Aorta (tissue), 5 donors: ENCODE results near the gene MAP2K4. TPM values are rescaled to one million over a fixed set of nuclear protein-coding genes. Genes with fewer than 3 reads are reported as not detected.

Experiments used
- ATAC-seq: fragments of 200-7000 bp; cut with Tn5 transposase; one replicate; pipeline ENCODE4 v1.9.1; 2022; ENCODE audit warnings: moderate library complexity; ENCODE audit not compliant: low FRiP score
- DNase-seq, 2 donors: peaks; one replicate each; pipeline ENCODE4 v3.0.0-alpha.2; 2020
- H3K27ac ChIP-seq, 2 donors: one replicate each; pipeline ENCODE4 v1.5.1; 2013; ENCODE audit warnings: low read length in 2 of 2, mild to moderate bottlenecking in 2 of 2, moderate library complexity in 2 of 2, control low read depth in 1 of 2, inconsistent platforms in 1 of 2, low read depth in 1 of 2
- H3K27me3 ChIP-seq, 2 donors: one replicate each; pipeline ENCODE4 v1.6.1; 2013; ENCODE audit warnings: control low read depth in 1 of 2, low read length in 1 of 2, mild to moderate bottlenecking in 1 of 2, moderate library complexity in 1 of 2; ENCODE audit not compliant: insufficient read depth in 2 of 2, control insufficient read depth in 1 of 2
- H3K36me3 ChIP-seq, 2 donors: one replicate each; pipeline ENCODE4 v1.6.1; 2013; ENCODE audit warnings: control low read depth in 1 of 2, low read length in 1 of 2, mild to moderate bottlenecking in 1 of 2; ENCODE audit not compliant: insufficient read depth in 2 of 2, control insufficient read depth in 1 of 2
- H3K4me1 ChIP-seq, 2 donors: one replicate each; pipeline ENCODE4 v1.6.1; 2013; ENCODE audit warnings: low read length in 2 of 2, control low read depth in 1 of 2, mild to moderate bottlenecking in 1 of 2, moderate library complexity in 1 of 2; ENCODE audit not compliant: insufficient read depth in 2 of 2, control insufficient read depth in 1 of 2
- H3K4me3 ChIP-seq, 2 donors: one replicate each; pipeline ENCODE4 v1.5.1; 2013; ENCODE audit warnings: low read length in 2 of 2, control low read depth in 1 of 2, mild to moderate bottlenecking in 1 of 2
- H3K9me3 ChIP-seq: one replicate; pipeline ENCODE4 v1.6.1; 2013; ENCODE audit warnings: mild to moderate bottlenecking, low read length; ENCODE audit not compliant: control insufficient read depth
- WGBS, 2 donors: extraction: QIAGEN DNeasy Blood & Tissue Kit; methylation state at CpG; one replicate each; pipeline ENCODE4 v1.1.7; 2013; 5-methylcytosine and 5-hydroxymethylcytosine counted together
- intact Hi-C, 2 donors: fragments of 100-400 bp; cut with DNase I; formaldehyde crosslinking; loops; one replicate each; pipeline versions ENCODE4 v1.14.2 to v1.15.0; 2022
- polyA plus RNA-seq, 2 donors: library from polyadenylated mRNA; stranded (reverse); fragments of 200-250 nt; gene quantifications; one replicate each; pipeline ENCODE4 v1.2.3, GENCODE V29; 2013
- total RNA-seq, 2 donors: library from RNA; stranded (reverse); fragmentation: NEBNext Ultra II Directional; extraction: Animal tissue kit (Norgen Biotek cat#: 25700); gene quantifications; one replicate each; pipeline ENCODE4 v1.2.1, GENCODE V29; 2021
- donor health status: healthy with polysubstance abuse.
- donor health status: Bipolar disorder and iron deficiency.
- donor health status: DM: no; HTN: no; CAD: no.
- donor health status: DM: no; HTN: no; CAD: no.
- donor health status: DM: yes; HTN: yes; CAD: no.

Gene MAP2K4
- total and polyA plus RNA-seq, 4 donors = 9.3 to 39.3 (median 23.8) TPM

GRCh38 chr17:12089809-12090384, 69.2 kb downstream of the MAP2K4 start:
- Histone ChIP-seq H3K4me3 (no peak overlapping the region), H3K36me3 (no peaks in the 10 kb centered on the region), H3K27me3 (no peaks in the 10 kb centered on the region), H3K4me1 (peaks cover 5 to 7% of the 10 kb centered on the region in 2 donors), H3K27ac (no peak overlapping the region), H3K9me3 (no peaks in the 10 kb centered on the region)
- intact Hi-C loops = no loop called here
- WGBS, 2 donors = 49 to 53% methylated on average over 3 of the region's 3 CpGs
- DNase-seq (no peak), ATAC-seq (no peak)

DNA sequence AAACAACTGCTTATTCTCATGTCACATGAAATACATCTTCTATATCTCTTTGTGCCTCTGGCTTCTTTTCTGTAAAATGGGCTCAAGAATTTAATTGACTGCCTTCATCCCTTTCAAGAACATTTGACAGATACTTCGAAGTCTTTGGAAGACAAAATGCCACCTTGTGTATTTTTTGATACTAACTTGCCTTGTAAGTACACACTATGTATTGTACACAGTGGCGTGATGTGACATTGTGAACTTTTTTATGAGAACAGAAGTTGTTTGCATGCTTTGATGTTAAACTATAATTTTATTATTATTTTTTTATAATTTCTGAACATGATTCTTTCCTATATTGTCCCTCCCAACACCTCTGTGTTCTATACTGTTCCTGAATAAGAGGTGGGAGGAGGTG, 73.7 kb downstream of the MAP2K4 start:
- intact Hi-C loops = no loop called here

GRCh38 chr17:12095522-12095921, 74.8 kb downstream of the MAP2K4 start:
- intact Hi-C loops = no loop called here
- no peak for DNase-seq

More for the DNA sequence above, 73.7 kb downstream of the MAP2K4 start:
- 97% methylated on average over 2 of the region's 2 CpGs for WGBS, 2 donors
- Histone ChIP-seq H3K27me3 (no peaks in the 10 kb centered on the region), H3K36me3 (peaks cover 0 to 2% of the 10 kb centered on the region in 2 donors), H3K9me3 (no peaks in the 10 kb centered on the region), H3K4me1 (peaks cover 4 to 5% of the 10 kb centered on the region in 2 donors), H3K4me3 (no peak overlapping the region), H3K27ac (no peak overlapping the region)
- DNase-seq (no peak), ATAC-seq (no peak)

DNA sequence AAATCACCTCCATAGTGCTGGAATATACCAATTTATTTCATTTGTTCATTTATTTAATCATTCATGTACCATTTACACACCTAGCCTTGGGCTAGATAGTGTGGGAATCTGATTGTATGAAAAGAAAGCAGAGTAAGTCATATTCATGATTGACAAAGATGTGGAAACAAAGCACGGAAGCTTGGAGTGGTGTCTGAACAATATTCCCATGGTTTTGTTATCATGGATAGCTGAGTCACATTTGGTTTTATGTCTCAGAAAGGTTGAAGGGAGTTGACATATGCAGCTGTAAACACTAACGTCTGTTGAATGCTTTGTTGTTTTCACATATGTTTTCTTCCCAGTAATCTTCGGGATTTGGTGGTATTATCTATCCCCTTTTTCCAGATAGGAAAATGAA, 76.6 kb downstream of the MAP2K4 start:
- Histone ChIP-seq H3K4me1 (no peaks in the 10 kb centered on the region), H3K27ac (no peak overlapping the region), H3K36me3 (peaks cover 0 to 2% of the 10 kb centered on the region in 2 donors), H3K27me3 (no peaks in the 10 kb centered on the region), H3K9me3 (no peaks in the 10 kb centered on the region), H3K4me3 (no peak overlapping the region)
- WGBS, 2 donors = 88 to 93% methylated on average over 3 of the region's 3 CpGs
- DNase-seq (no peak), ATAC-seq (no peak)
- intact Hi-C loops = no loop called here

More at GRCh38 chr17:12095522-12095921, 74.8 kb downstream of the MAP2K4 start:
- Histone ChIP-seq H3K27ac (no peak overlapping the region), H3K36me3 (peaks cover 0 to 2% of the 10 kb centered on the region in 2 donors), H3K9me3 (no peaks in the 10 kb centered on the region), H3K27me3 (no peaks in the 10 kb centered on the region), H3K4me1 (peaks cover 0 to 1% of the 10 kb centered on the region in 2 donors), H3K4me3 (no peak overlapping the region)
- WGBS, 2 donors = 96 to 97% methylated on average over 5 of the region's 5 CpGs
- ATAC-seq = no peak

- H3K9me3 ChIP-seq = no peaks in the 10 kb centered on the region
- no peak overlapping the region for H3K27ac ChIP-seq
- ATAC-seq = no peak
- no peaks in the 10 kb centered on the region for H3K4me1 ChIP-seq
- H3K27me3 ChIP-seq = no peaks in the 10 kb centered on the region
- intact Hi-C loops = no loop called here
- peaks cover 0 to 2% of the 10 kb centered on the region in 2 donors for H3K36me3 ChIP-seq
- H3K4me3 ChIP-seq = no peak overlapping the region
- DNase-seq = no peak
Measured at GRCh38 chr17:12098568-12098967, 77.9 kb downstream of the MAP2K4 start.

GRCh38 chr17:12099412-12099811, 78.7 kb downstream of the MAP2K4 start:
- intact Hi-C loops = no loop called here
- H3K4me1 ChIP-seq = no peaks in the 10 kb centered on the region
- no peak for ATAC-seq
- 97 to 100% methylated on average over 1 of the region's 1 CpG for WGBS, 2 donors
- no peak for DNase-seq
- H3K9me3 ChIP-seq = no peaks in the 10 kb centered on the region
- no peaks in the 10 kb centered on the region for H3K27me3 ChIP-seq
- H3K27ac ChIP-seq = no peak overlapping the region
- no peak overlapping the region for H3K4me3 ChIP-seq
- H3K36me3 ChIP-seq = peaks cover 0 to 2% of the 10 kb centered on the region in 2 donors

DNA sequence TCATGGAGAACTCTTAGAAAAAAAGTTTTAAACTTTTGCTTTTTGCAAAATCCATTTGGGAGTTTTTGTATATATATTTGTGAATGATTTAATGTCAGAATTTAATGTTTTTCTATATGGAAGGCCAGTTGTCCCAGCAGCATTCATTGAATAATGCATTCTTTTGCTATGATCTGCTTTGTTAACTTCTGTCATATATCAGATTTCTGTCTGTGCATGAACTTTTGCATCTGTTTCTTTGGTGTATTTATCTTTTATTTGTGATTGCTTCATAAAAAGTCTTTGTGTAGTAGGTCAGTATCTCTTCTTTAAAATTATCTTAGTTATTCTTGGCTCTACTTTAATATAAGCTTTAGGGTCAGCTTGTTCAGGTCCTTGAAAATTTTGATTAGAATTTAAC, 84.2 kb downstream of the MAP2K4 start:
- no peaks in the 10 kb centered on the region for H3K36me3 ChIP-seq
- no peak for DNase-seq
- no peaks in the 10 kb centered on the region for H3K9me3 ChIP-seq
- no peak overlapping the region for H3K27ac ChIP-seq
- ATAC-seq = no peak
- intact Hi-C loops = no loop called here
- no peak overlapping the region for H3K4me3 ChIP-seq
- no peaks in the 10 kb centered on the region for H3K4me1 ChIP-seq
- no peaks in the 10 kb centered on the region for H3K27me3 ChIP-seq

GRCh38 chr17:12107905-12108304, 87.2 kb downstream of the MAP2K4 start:
- H3K27ac ChIP-seq = no peak overlapping the region
- intact Hi-C loops = no loop called here

DNA sequence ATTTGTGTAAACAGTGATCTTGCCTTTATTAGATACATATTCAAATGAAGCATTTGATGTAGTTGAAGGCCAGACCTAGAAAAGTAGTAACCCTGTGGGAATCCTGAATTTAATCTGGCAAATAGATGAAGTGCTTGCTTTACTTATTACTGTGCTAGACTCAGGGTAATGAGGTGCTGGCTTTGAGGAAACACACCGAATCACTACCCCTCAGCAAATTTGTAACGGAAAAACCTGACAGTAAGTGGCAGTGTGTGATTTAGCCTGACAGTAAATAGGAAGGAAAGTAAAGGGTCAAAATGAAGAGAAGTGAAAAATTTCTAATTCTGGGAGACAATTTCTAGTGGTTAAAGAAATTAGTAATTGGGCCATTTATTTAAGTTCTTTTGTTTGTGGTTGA, 90.2 kb downstream of the MAP2K4 start:
- Histone ChIP-seq H3K27ac (no peak overlapping the region), H3K4me3 (no peak overlapping the region), H3K4me1 (no peaks in the 10 kb centered on the region), H3K27me3 (no peaks in the 10 kb centered on the region), H3K9me3 (no peaks in the 10 kb centered on the region), H3K36me3 (peaks cover 0 to 2% of the 10 kb centered on the region in 2 donors)
- intact Hi-C loops = no loop called here
- ATAC-seq = no peak
- DNase-seq = no peak
- 95 to 97% methylated on average over 2 of the region's 2 CpGs for WGBS, 2 donors

More at GRCh38 chr17:12107905-12108304, 87.2 kb downstream of the MAP2K4 start:
- Histone ChIP-seq H3K4me1 (no peaks in the 10 kb centered on the region), H3K36me3 (no peaks in the 10 kb centered on the region), H3K9me3 (no peaks in the 10 kb centered on the region), H3K4me3 (no peak overlapping the region), H3K27me3 (no peaks in the 10 kb centered on the region)
- no peak for DNase-seq
- WGBS, 2 donors = 3 to 5% methylated on average over 1 of the region's 1 CpG
- no peak for ATAC-seq
